ENCODE data around the gene KLB.

DNA sequence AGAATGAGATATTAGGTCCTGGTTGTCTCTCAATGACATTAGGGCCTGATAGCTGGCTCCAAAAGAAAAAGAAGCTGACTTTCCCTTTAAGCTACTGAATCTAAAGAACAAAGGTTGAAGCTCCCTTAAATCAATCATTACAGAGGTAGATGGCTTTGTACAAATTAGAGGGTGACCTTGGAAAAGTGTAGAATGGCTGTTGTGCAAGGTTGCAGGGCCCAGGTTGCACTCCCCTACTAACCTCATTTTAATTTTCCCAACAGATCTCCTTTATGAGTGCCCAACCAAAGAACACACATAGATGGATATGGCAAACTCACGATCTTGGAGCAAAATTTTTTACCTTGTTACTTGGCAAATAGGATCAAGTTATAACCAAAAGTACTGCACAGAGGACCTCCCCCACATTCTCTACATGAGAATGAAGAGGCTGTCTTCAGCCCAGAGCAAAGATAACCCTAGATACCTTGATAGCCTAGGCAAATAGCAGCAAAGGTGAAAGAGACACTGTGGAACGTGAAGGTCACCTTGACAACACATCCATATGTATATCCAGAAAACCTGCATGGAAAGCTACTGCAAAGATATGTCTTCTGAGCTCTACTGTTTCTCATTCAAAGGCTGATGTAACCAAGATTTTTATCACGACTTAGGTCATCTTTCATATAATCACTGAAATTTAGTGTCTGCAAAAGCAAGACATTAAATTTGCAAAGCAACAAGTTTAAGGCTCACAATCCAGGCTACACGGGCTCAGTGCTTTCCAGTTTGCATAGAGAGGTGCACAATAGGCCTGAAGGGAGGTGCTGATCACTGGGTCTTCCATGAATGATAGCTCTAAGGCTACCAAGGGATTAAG lies 23.0 kb downstream of the KLB start:
- TF ChIP-seq, protein P1, sequence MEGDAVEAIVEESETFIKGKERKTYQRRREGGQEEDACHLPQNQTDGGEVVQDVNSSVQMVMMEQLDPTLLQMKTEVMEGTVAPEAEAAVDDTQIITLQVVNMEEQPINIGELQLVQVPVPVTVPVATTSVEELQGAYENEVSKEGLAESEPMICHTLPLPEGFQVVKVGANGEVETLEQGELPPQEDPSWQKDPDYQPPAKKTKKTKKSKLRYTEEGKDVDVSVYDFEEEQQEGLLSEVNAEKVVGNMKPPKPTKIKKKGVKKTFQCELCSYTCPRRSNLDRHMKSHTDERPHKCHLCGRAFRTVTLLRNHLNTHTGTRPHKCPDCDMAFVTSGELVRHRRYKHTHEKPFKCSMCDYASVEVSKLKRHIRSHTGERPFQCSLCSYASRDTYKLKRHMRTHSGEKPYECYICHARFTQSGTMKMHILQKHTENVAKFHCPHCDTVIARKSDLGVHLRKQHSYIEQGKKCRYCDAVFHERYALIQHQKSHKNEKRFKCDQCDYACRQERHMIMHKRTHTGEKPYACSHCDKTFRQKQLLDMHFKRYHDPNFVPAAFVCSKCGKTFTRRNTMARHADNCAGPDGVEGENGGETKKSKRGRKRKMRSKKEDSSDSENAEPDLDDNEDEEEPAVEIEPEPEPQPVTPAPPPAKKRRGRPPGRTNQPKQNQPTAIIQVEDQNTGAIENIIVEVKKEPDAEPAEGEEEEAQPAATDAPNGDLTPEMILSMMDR (IDR thresholded peaks at IDR 0.05; ENCODE audit: poor library complexity, severe bottlenecking) = no peak
- TF ChIP-seq, protein P2, sequence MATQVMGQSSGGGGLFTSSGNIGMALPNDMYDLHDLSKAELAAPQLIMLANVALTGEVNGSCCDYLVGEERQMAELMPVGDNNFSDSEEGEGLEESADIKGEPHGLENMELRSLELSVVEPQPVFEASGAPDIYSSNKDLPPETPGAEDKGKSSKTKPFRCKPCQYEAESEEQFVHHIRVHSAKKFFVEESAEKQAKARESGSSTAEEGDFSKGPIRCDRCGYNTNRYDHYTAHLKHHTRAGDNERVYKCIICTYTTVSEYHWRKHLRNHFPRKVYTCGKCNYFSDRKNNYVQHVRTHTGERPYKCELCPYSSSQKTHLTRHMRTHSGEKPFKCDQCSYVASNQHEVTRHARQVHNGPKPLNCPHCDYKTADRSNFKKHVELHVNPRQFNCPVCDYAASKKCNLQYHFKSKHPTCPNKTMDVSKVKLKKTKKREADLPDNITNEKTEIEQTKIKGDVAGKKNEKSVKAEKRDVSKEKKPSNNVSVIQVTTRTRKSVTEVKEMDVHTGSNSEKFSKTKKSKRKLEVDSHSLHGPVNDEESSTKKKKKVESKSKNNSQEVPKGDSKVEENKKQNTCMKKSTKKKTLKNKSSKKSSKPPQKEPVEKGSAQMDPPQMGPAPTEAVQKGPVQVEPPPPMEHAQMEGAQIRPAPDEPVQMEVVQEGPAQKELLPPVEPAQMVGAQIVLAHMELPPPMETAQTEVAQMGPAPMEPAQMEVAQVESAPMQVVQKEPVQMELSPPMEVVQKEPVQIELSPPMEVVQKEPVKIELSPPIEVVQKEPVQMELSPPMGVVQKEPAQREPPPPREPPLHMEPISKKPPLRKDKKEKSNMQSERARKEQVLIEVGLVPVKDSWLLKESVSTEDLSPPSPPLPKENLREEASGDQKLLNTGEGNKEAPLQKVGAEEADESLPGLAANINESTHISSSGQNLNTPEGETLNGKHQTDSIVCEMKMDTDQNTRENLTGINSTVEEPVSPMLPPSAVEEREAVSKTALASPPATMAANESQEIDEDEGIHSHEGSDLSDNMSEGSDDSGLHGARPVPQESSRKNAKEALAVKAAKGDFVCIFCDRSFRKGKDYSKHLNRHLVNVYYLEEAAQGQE (IDR thresholded peaks at IDR 0.05; ENCODE audit: borderline replicate concordance) = no peak
- TF ChIP-seq RAD21 (conservative IDR thresholded peaks at IDR 0.05) (no peak), SMC3 (conservative IDR thresholded peaks at IDR 0.05; ENCODE audit: poor library complexity) (no peak), EZH2 (IDR thresholded peaks at IDR 0.05; ENCODE audit: borderline replicate concordance, insufficient read depth, low read length, poor library complexity, severe bottlenecking) (no peak), EP300 (conservative IDR thresholded peaks at IDR 0.05; ENCODE audit: poor library complexity, severe bottlenecking) (no peak), MXI1 (conservative IDR thresholded peaks at IDR 0.05; ENCODE audit: poor library complexity, severe bottlenecking) (no peak)
